Frontal cortex (tissue), 4 donors: ENCODE results near the gene CLMP. TPM values are rescaled to one million over a fixed set of nuclear protein-coding genes. Genes with fewer than 3 reads are reported as not detected.

Experiments
- DNase-seq, 2 donors: peaks; one replicate each; pipeline ENCODE4 v3.0.0; 2012; ENCODE audit warnings: low spot score in 2 of 2
- FAIRE-seq: peaks from 2 replicates; lab custom pipeline; 2012; peaks lifted over from hg19 to GRCh38; lab: Jason Lieb, UNC
- total RNA-seq: library from RNA; depleted of rRNA; stranded (reverse); fragments of >200 nt; gene quantifications from one replicate; pipeline ENCODE4 v1.2.3, GENCODE V29; 2014
- donor health status: control.
- donor health status: control.
- donor health status: control.

Gene CLMP
- total RNA-seq, 1 donor from 2014 or later, result 50.5 TPM

- FAIRE-seq (no peak), DNase-seq (no peak)
These were observed 486 bp downstream of the CLMP start for GRCh38 chr11:123194337-123195187.

GRCh38 chr11:123193742-123194141 lies 1.3 kb downstream of the CLMP start:
- DNase-seq, result no peak
- no peak for FAIRE-seq

- FAIRE-seq (no peak), DNase-seq (no peak)
These were observed 3.1 kb downstream of the CLMP start for GRCh38 chr11:123191939-123192338.

GRCh38 chr11:123190518-123190917 lies 4.5 kb downstream of the CLMP start:
- FAIRE-seq, result no peak
- no peak for DNase-seq

- DNase-seq (peak; percentile 38 to 52), FAIRE-seq (no peak)
These were observed 6.4 kb downstream of the CLMP start for GRCh38 chr11:123188508-123189165.

- DNase-seq (no peak), FAIRE-seq (no peak)
These were observed 7.2 kb downstream of the CLMP start for GRCh38 chr11:123187665-123188507.

- DNase-seq (no peak), FAIRE-seq (no peak)
These were observed 7.8 kb downstream of the CLMP start for GRCh38 chr11:123187248-123187647.

GRCh38 chr11:123186286-123186685 lies 8.8 kb downstream of the CLMP start:
- DNase-seq (no peak), FAIRE-seq (no peak)

GRCh38 chr11:123185326-123185725 lies 9.7 kb downstream of the CLMP start:
- DNase-seq (no peak), FAIRE-seq (no peak)

- no peak for FAIRE-seq
- DNase-seq, result no peak
These were observed 10.5 kb downstream of the CLMP start for GRCh38 chr11:123184531-123184930.

- FAIRE-seq (no peak), DNase-seq (no peak)
These were observed 11.5 kb downstream of the CLMP start for GRCh38 chr11:123183391-123184099.

GRCh38 chr11:123181767-123182500 lies 13.1 kb downstream of the CLMP start:
- no peak for FAIRE-seq
- no peak for DNase-seq

- FAIRE-seq (no peak), DNase-seq (no peak)
These were observed 14.0 kb downstream of the CLMP start for GRCh38 chr11:123181075-123181474.

- FAIRE-seq (no peak), DNase-seq (no peak)
These were observed 14.5 kb downstream of the CLMP start for GRCh38 chr11:123180574-123180973.

GRCh38 chr11:123180166-123180565 lies 14.9 kb downstream of the CLMP start:
- no peak for DNase-seq
- FAIRE-seq, result no peak

- DNase-seq, result no peak
These were observed 15.5 kb downstream of the CLMP start for GRCh38 chr11:123179586-123179985.

GRCh38 chr11:123178186-123178585 lies 16.9 kb downstream of the CLMP start:
- no peak for DNase-seq
- no peak for FAIRE-seq

More at GRCh38 chr11:123179586-123179985, 15.5 kb downstream of the CLMP start:
- FAIRE-seq, result no peak

- no peak for FAIRE-seq
- DNase-seq, result no peak
These were observed 18.3 kb downstream of the CLMP start for GRCh38 chr11:123176785-123177184.
